ENCODE data around the gene PLEKHA1.

PLEKHA1 gene

GRCh38 chr10:122455376-122456079 lies 81.0 kb downstream of the PLEKHA1 start:
- intact Hi-C loops (cut with DNase I): no loop called here
- no peak for DNase-seq

GRCh38 chr10:122457934-122458333 lies 83.4 kb downstream of the PLEKHA1 start:
- intact Hi-C loops (cut with DNase I): no loop called here

GRCh38 chr10:122458693-122459092 lies 84.2 kb downstream of the PLEKHA1 start:
- intact Hi-C loops (cut with DNase I): no loop called here
- peak in 1 of 10 donors; percentile 58 for DNase-seq

More at GRCh38 chr10:122457934-122458333, 83.4 kb downstream of the PLEKHA1 start:
- DNase-seq: no peak

- intact Hi-C loops (cut with DNase I): loop anchor here (5.0 to 10.0 kb wide), 2 partner anchors 38 to 85 kb away; partner anchors contain the start of gene PLEKHA1
These were observed 85.2 kb downstream of the PLEKHA1 start for GRCh38 chr10:122459561-122460273.

GRCh38 chr10:122460891-122461293 lies 86.4 kb downstream of the PLEKHA1 start:
- DNase-seq: no peak
- intact Hi-C loops (cut with DNase I): loop anchor here (5.0 to 10.0 kb wide), 2 partner anchors 36 to 86 kb away; partner anchors contain the start of gene PLEKHA1

More at GRCh38 chr10:122459561-122460273, 85.2 kb downstream of the PLEKHA1 start:
- DNase-seq: no peak

- peak; percentile 77 to 98 (median 84) for DNase-seq
- intact Hi-C loops (cut with DNase I): loop anchor here (5.0 to 10.0 kb wide), 2 partner anchors 36 to 87 kb away; partner anchors contain the start of gene PLEKHA1
These were observed 86.8 kb downstream of the PLEKHA1 start, which contains the start of gene HTRA1 for GRCh38 chr10:122461367-122461728. Gene HTRA1, plus strand, starts transcription at chr10:122461553. Its CDS starts 100 bp downstream, at chr10:122461653.

GRCh38 chr10:122461729-122462532 lies 87.4 kb downstream of the PLEKHA1 start:
- intact Hi-C loops (cut with DNase I): loop anchor here (5.0 to 10.0 kb wide), 2 partner anchors 35 to 87 kb away; partner anchors contain the start of gene PLEKHA1
- DNase-seq: peak in 3 of 10 donors; percentile 48 to 88 (median 82)

- DNase-seq: peak in 6 of 10 donors; percentile 60 to 90 (median 78)
- intact Hi-C loops (cut with DNase I): loop anchor here (5.0 to 10.0 kb wide), 2 partner anchors 35 to 88 kb away; partner anchors contain the start of gene PLEKHA1
These were observed 88.3 kb downstream of the PLEKHA1 start for GRCh38 chr10:122462533-122463465.

- peak in 1 of 10 donors; percentile 72 for DNase-seq
- intact Hi-C loops (cut with DNase I): loop anchor here (5.0 to 10.0 kb wide), 2 partner anchors 34 to 89 kb away; partner anchors contain the start of gene PLEKHA1
These were observed 89.2 kb downstream of the PLEKHA1 start for GRCh38 chr10:122463466-122464249.

GRCh38 chr10:122464250-122464510 lies 89.7 kb downstream of the PLEKHA1 start:
- intact Hi-C loops (cut with DNase I): loop anchor here (5.0 to 10.0 kb wide), 2 partner anchors 33 to 89 kb away; partner anchors contain the start of gene PLEKHA1
- peak in 1 of 10 donors; percentile 66 for DNase-seq

- intact Hi-C loops (cut with DNase I): loop anchor here (5.0 to 10.0 kb wide), 2 partner anchors 33 to 90 kb away; partner anchors contain the start of gene PLEKHA1
- peak in 1 of 10 donors; percentile 77 for DNase-seq
These were observed 90.1 kb downstream of the PLEKHA1 start for GRCh38 chr10:122464586-122464985.

- intact Hi-C loops (cut with DNase I): loop anchor here (10.0 kb wide), 1 partner anchor 91 kb away; the partner anchor contains the start of gene PLEKHA1
These were observed 91.0 kb downstream of the PLEKHA1 start for GRCh38 chr10:122465401-122466040.

GRCh38 chr10:122466951-122467381 lies 92.5 kb downstream of the PLEKHA1 start:
- peak in 1 of 10 donors; percentile 26 for DNase-seq
- intact Hi-C loops (cut with DNase I): loop anchor here (10.0 kb wide), 1 partner anchor 92 kb away; the partner anchor contains the start of gene PLEKHA1

More at GRCh38 chr10:122465401-122466040, 91.0 kb downstream of the PLEKHA1 start:
- DNase-seq: no peak

GRCh38 chr10:122467701-122468100 lies 93.2 kb downstream of the PLEKHA1 start:
- intact Hi-C loops (cut with DNase I): loop anchor here (10.0 kb wide), 1 partner anchor 93 kb away; the partner anchor contains the start of gene PLEKHA1
- DNase-seq: no peak

- DNase-seq: no peak
- intact Hi-C loops (cut with DNase I): loop anchor here (10.0 kb wide), 1 partner anchor 94 kb away; the partner anchor contains the start of gene PLEKHA1
These were observed 93.9 kb downstream of the PLEKHA1 start for GRCh38 chr10:122468307-122468925.

GRCh38 chr10:122468926-122469781 lies 94.6 kb downstream of the PLEKHA1 start:
- intact Hi-C loops (cut with DNase I): loop anchor here (10.0 kb wide), 1 partner anchor 94 kb away; the partner anchor contains the start of gene PLEKHA1
- peak in 2 of 10 donors; percentile 82 to 92 for DNase-seq
